ENCODE measurements around the gene HMX1.

GRCh38 chr4:8830611-8831200 is 40.9 kb downstream of the HMX1 start:
- TF ChIP-seq TAF1 (IDR thresholded peaks at IDR 0.05; ENCODE audit: low read depth, low read length) (no peak), POLR2AphosphoS5 (IDR thresholded peaks at IDR 0.05; ENCODE audit: low read depth, low read length) (no peak)

All from GM12891 (cell line).